OCI-LY1 (cell line): Measurements from ENCODE around the gene IARS1.

Experiments used
- H2AFZ ChIP-seq: fragments of 200-600 bp; sonication (generic), shearing (Covaris generic); 2 replicates; pipeline ENCODE4 v1.6.0; 2014; ENCODE audit warnings: antibody characterized with exemption, mild to moderate bottlenecking, low read length
- H3F3A ChIP-seq: fragments of 200-600 bp; sonication (generic), shearing (Covaris generic); 2 replicates; pipeline ENCODE4 v1.6.0; 2014; ENCODE audit warnings: mild to moderate bottlenecking, antibody characterized with exemption, low read length, moderate library complexity; ENCODE audit not compliant: insufficient read depth
- H3K27ac ChIP-seq: fragments of 200-600 bp; sonication (generic); 2 replicates; pipeline ENCODE4 v1.5.1; 2014; ENCODE audit warnings: low read length, mixed run types, mild to moderate bottlenecking, low read depth; ENCODE audit not compliant: poor library complexity, severe bottlenecking
- H3K27me3 ChIP-seq: fragments of 200-600 bp; sonication (generic); 2 replicates; pipeline ENCODE4 v1.6.0; 2014; ENCODE audit warnings: antibody characterized with exemption, mild to moderate bottlenecking, low read length, moderate library complexity; ENCODE audit not compliant: insufficient read depth
- H3K36me3 ChIP-seq: fragments of 200-600 bp; sonication (generic); 2 replicates; pipeline ENCODE4 v1.6.1; 2014; ENCODE audit warnings: mild to moderate bottlenecking, antibody characterized with exemption, low read length, moderate library complexity, mixed read lengths; ENCODE audit not compliant: insufficient read depth
- H3K4me1 ChIP-seq: fragments of 200-600 bp; sonication (generic); 2 replicates; pipeline ENCODE4 v1.5.1; 2014; ENCODE audit warnings: mild to moderate bottlenecking, low read length, moderate library complexity; ENCODE audit not compliant: insufficient read depth, severe bottlenecking
- H3K4me2 ChIP-seq: fragments of 200-600 bp; sonication (generic), shearing (Covaris generic); 2 replicates; pipeline ENCODE4 v1.6.1; 2014; ENCODE audit warnings: low read length
- H3K4me3 ChIP-seq: fragments of 200-600 bp; sonication (generic); 2 replicates; pipeline ENCODE4 v1.5.1; 2014; ENCODE audit warnings: low read length, low read depth, mild to moderate bottlenecking, mixed read lengths; ENCODE audit not compliant: poor library complexity, severe bottlenecking
- H3K79me2 ChIP-seq: fragments of 200-600 bp; shearing (Covaris generic); 2 replicates; pipeline ENCODE4 v1.6.1; 2016; ENCODE audit warnings: mixed run types, low read length, mixed read lengths; ENCODE audit not compliant: insufficient read depth
- H3K9ac ChIP-seq: fragments of 200-600 bp; sonication (generic), shearing (Covaris generic); 2 replicates; pipeline ENCODE4 v1.6.1; 2014; ENCODE audit warnings: mild to moderate bottlenecking, low read length, mixed read lengths
- H3K9me2 ChIP-seq: fragments of 200-600 bp; sonication (generic), shearing (Covaris generic); 2 replicates; pipeline ENCODE4 v1.6.1; 2014; ENCODE audit warnings: low read depth, mild to moderate bottlenecking, low read length, mixed read lengths
- H3K9me3 ChIP-seq: fragments of 200-600 bp; shearing (Covaris generic); 2 replicates; pipeline ENCODE4 v1.6.1; 2014; ENCODE audit warnings: low read length, mixed read lengths
- H4K20me1 ChIP-seq: fragments of 200-600 bp; sonication (generic), shearing (Covaris generic); 2 replicates; pipeline ENCODE4 v1.6.0; 2016; ENCODE audit warnings: mild to moderate bottlenecking, low read length; ENCODE audit not compliant: insufficient read depth
- EZH2 ChIP-seq: fragments of 200-600 bp; sonication (generic), shearing (Covaris generic); IDR thresholded peaks from 2 replicates; pipeline ENCODE4 v1.8.0; 2017; ENCODE audit warnings: borderline replicate concordance, mixed run types, mild to moderate bottlenecking, antibody characterized with exemption, low read length, moderate library complexity, mixed read lengths
- TF ChIP-seq, protein P1 (sequence below): fragments of 200-600 bp; sonication (generic), shearing (Covaris generic); IDR thresholded peaks from 2 replicates; pipeline ENCODE4 v1.5.1; 2017; ENCODE audit warnings: mild to moderate bottlenecking, antibody characterized with exemption, low read length, moderate library complexity, mixed read lengths

The IARS1 gene

DNA sequence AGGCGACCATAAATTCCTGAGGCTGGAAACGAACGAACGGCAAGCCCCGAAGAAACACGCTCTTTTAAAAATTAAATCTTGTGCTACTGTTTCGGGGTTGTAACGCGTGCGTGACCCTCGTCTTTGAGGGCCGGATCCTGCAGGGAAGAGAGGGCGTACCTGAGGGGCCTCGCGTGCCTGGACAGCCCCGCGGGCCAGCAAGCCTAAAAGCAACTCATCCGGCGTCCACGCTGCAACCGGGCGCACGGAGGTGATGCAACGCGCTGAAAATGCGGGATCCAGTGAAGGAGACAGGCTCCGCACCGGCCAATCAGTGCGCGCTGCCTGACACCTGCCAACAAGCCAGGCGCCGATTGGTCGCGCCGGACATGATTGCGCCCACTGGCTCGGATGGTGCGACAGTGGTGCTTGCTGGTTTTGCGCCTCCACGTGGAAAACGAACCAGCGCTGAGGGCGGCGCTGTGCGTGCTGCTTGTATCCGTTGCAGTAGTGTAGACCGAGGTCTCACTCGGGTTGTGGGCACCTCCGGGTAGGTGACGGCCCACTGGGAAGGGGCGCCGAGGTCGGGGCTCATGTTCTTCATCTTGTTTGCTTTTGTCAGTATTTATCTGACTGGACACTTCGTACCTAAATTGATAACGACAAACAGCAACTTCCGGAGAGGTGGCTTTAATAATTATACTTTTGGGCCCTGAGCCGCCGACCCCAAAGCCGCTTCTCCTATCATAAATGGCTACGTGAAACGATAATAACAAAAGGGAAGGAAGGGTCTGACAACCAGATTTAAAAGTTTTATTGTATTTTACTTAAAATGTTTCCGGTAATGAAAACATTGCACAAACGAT is at the start of gene IARS1:
TSS of gene IARS1 (minus strand) at position 246 of the 845 bp plus-strand sequence. CDS start 4,278 bp downstream, outside the sequence.
- Histone ChIP-seq H3K4me3 (peak within 1 kb of the TSS; percentile 88), H3K79me2 (peaks cover 46% of the 10 kb centered on the region), H3K4me2 (peak within 1 kb of the TSS; percentile 84), H4K20me1 (no peaks in the 10 kb centered on the region), H3F3A (0 out of 2 replicates have a peak, but pooled peaks cover 4% of the 10 kb centered on the region), H3K4me1 (peaks cover 32% of the 10 kb centered on the region), H3K9me3 (no peaks in the 10 kb centered on the region), H3K27ac (peak within 1 kb of the TSS; percentile 75), H3K27me3 (no peaks in the 10 kb centered on the region), H3K9ac (peak within 1 kb of the TSS; percentile 90), H2AFZ (no peak within 1 kb of the TSS), H3K9me2 (no peaks in the 10 kb centered on the region), H3K36me3 (peaks cover 54% of the 10 kb centered on the region)
- TF ChIP-seq EZH2: no peak
- TF ChIP-seq, protein P1, sequence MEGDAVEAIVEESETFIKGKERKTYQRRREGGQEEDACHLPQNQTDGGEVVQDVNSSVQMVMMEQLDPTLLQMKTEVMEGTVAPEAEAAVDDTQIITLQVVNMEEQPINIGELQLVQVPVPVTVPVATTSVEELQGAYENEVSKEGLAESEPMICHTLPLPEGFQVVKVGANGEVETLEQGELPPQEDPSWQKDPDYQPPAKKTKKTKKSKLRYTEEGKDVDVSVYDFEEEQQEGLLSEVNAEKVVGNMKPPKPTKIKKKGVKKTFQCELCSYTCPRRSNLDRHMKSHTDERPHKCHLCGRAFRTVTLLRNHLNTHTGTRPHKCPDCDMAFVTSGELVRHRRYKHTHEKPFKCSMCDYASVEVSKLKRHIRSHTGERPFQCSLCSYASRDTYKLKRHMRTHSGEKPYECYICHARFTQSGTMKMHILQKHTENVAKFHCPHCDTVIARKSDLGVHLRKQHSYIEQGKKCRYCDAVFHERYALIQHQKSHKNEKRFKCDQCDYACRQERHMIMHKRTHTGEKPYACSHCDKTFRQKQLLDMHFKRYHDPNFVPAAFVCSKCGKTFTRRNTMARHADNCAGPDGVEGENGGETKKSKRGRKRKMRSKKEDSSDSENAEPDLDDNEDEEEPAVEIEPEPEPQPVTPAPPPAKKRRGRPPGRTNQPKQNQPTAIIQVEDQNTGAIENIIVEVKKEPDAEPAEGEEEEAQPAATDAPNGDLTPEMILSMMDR: peak; percentile 26

DNA sequence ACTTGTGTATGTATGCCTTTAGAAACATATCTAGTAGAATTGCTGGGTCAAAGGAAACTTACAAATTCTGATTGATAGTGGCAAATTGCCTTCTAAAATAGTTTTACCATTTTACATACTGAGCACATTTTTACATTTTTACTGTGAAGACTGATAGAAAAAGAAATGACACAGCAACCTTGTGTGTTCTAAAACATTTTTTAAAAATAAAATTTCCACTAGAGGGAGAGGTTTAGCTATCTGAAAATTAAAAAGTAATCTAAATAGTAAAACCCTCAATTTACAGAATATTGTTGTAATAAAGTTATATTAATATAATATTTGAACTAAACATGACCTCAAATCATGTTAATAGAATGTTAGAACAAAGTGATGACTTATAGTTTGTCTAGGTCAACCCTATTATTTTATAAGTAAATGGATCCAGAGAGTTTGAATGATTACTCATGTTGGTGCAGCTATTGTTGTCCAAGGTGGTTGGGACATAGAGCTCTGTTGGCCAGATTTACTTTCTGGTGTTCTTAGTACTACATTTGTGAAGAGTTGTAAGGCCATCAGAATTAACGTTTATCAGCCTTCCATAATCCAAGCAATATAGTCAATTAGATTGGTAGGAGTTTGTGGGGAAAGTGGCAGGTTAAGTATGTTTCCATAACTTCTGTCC is 49.5 kb upstream of the IARS1 start:
- TF ChIP-seq EZH2: no peak
- TF ChIP-seq, protein P1: no peak
- Histone ChIP-seq H3K9me3 (no peaks in the 10 kb centered on the region), H3K9me2 (no peaks in the 10 kb centered on the region), H4K20me1 (no peaks in the 10 kb centered on the region), H3F3A (no peaks in the 10 kb centered on the region), H3K27ac (no peak overlapping the region), H3K79me2 (no peaks in the 10 kb centered on the region), H3K27me3 (no peaks in the 10 kb centered on the region), H3K9ac (no peak overlapping the region), H3K4me1 (no peaks in the 10 kb centered on the region), H3K4me2 (no peak overlapping the region), H2AFZ (no peak overlapping the region), H3K4me3 (no peak overlapping the region), H3K36me3 (peaks cover 38% of the 10 kb centered on the region)

DNA sequence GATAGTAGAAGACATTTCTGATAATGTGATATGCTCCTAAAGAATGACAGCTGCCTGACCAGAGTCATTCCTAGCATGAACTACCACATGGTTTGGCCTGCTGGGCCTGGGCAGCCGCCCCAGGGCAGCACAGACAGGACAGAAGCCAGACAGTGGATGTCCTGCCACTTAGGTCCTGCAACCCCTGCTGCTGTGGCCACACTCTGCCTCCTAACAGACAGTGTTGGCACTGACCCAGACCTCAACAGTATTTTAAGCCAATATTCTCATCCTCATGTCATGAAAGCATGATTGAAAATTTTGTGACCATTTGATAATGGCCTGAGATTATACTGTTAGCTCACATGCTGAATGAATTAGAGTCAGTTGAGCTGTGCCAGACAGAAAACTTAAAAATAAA is 48.1 kb upstream of the IARS1 start:
- Histone ChIP-seq H3K36me3 (peaks cover 40% of the 10 kb centered on the region), H4K20me1 (no peaks in the 10 kb centered on the region), H3K9ac (no peak overlapping the region), H3F3A (no peaks in the 10 kb centered on the region), H3K9me3 (no peaks in the 10 kb centered on the region), H3K4me3 (no peak overlapping the region), H3K4me1 (no peaks in the 10 kb centered on the region), H3K27ac (no peak overlapping the region), H2AFZ (no peak overlapping the region), H3K4me2 (no peak overlapping the region), H3K27me3 (no peaks in the 10 kb centered on the region), H3K79me2 (no peaks in the 10 kb centered on the region), H3K9me2 (no peaks in the 10 kb centered on the region)
- no peak for TF ChIP-seq EZH2
- TF ChIP-seq, protein P1: no peak
